Activated CD4-positive, CD25-positive, alpha-beta regulatory T cell treated with anti-CD3 and anti-CD28 coated beads, Interleukin-2, amount 50 U/mL, for 72 hours (primary cell): ENCODE results near the gene LIG3.
A peak's percentile ranks its signal among the peaks of the same experiment; 100 is the strongest.
"Not testable (repeated sequence)": the region's sequence is repeated elsewhere in the genome, so short reads cannot be mapped to it uniquely, and the experiment has no call there.

Source experiments
- DNase-seq: peaks from one replicate; pipeline ENCODE4 v3.0.0; 2021

Gene LIG3

GRCh38 chr17:35045458-35045979 lies 65.2 kb downstream of the LIG3 start:
- DNase-seq = not testable (repeated sequence)

- no peak for DNase-seq
These were observed 65.9 kb downstream of the LIG3 start for GRCh38 chr17:35046245-35046644.

GRCh38 chr17:35046740-35047283 lies 66.5 kb downstream of the LIG3 start:
- peak; percentile 31 for DNase-seq

GRCh38 chr17:35048685-35049379 lies 68.5 kb downstream of the LIG3 start:
- DNase-seq = no peak

- DNase-seq = no peak
These were observed 69.9 kb downstream of the LIG3 start for GRCh38 chr17:35050170-35050569.

GRCh38 chr17:35051183-35051578 lies 70.9 kb downstream of the LIG3 start:
- no peak for DNase-seq

GRCh38 chr17:35051579-35052240 lies 71.4 kb downstream of the LIG3 start:
- DNase-seq = no peak

- no peak for DNase-seq
These were observed 71.9 kb downstream of the LIG3 start for GRCh38 chr17:35052241-35052610.

GRCh38 chr17:35052780-35053179 lies 72.5 kb downstream of the LIG3 start:
- no peak for DNase-seq

GRCh38 chr17:35053204-35053603 lies 72.9 kb downstream of the LIG3 start:
- no peak for DNase-seq

GRCh38 chr17:35056013-35056412 lies 75.7 kb downstream of the LIG3 start:
- DNase-seq = no peak

GRCh38 chr17:35057332-35057915 lies 77.1 kb downstream of the LIG3 start:
- DNase-seq = no peak
